HepG2 (cell line): ENCODE measurements around the gene ADAMTSL3.

Experiments
- CEBPB ChIP-seq: IDR thresholded peaks from 2 replicates; pipeline ENCODE4 v1.6.1; 2011; ENCODE audit warnings: low read depth, low read length, improper control_type of control experiment, borderline replicate concordance
- ETV6 ChIP-seq: sonication (generic); formaldehyde crosslinking; conservative IDR thresholded peaks from 2 replicates; pipeline ENCODE4 v1.4.0; 2020; ENCODE audit warnings: missing genetic modification reagents
- KLF16 ChIP-seq, 2 experiments: sonication (generic) in 1 of 2; formaldehyde crosslinking in 1 of 2; IDR thresholded peaks; 2 replicates each; pipeline versions ENCODE4 v1.6.1 to v1.8.0; 2016 to 2023; ENCODE audit warnings: missing genetic modification reagents in 2 of 2, missing compliant biosample characterization in 1 of 2
- MXD3 ChIP-seq: IDR thresholded peaks from 2 replicates; pipeline ENCODE4 v1.6.1; 2016; ENCODE audit warnings: mild to moderate bottlenecking, missing biosample characterization, missing genetic modification reagents
- POLR2A ChIP-seq, 2 experiments: IDR thresholded peaks; 2 replicates each; pipeline ENCODE4 v1.6.1; 2011; ENCODE audit warnings: low read depth in 2 of 2, low read length in 2 of 2, mild to moderate bottlenecking in 1 of 2, moderate library complexity in 1 of 2; ENCODE audit not compliant: insufficient read depth in 1 of 2
- TCF7L2 ChIP-seq: IDR thresholded peaks from 2 replicates; pipeline ENCODE4 v1.6.1; 2011; ENCODE audit warnings: mild to moderate bottlenecking, low read depth, low read length, moderate library complexity
- ZBTB39 ChIP-seq: sonication (generic); formaldehyde crosslinking; IDR thresholded peaks from 2 replicates; pipeline ENCODE4 v1.5.0; 2020; ENCODE audit warnings: missing genetic modification reagents
- ZNF121 ChIP-seq: sonication (generic); formaldehyde crosslinking; IDR thresholded peaks from 2 replicates; pipeline ENCODE4 v1.5.0; 2020; ENCODE audit warnings: mild to moderate bottlenecking, missing genetic modification reagents
- TF ChIP-seq, protein P1 (sequence below): IDR thresholded peaks from 2 replicates; pipeline ENCODE4 v1.4.0; 2020; ENCODE audit warnings: mild to moderate bottlenecking, missing genetic modification reagents
- TF ChIP-seq, protein P2 (sequence below): sonication (generic); formaldehyde crosslinking; IDR thresholded peaks from 2 replicates; pipeline ENCODE4 v1.5.0; 2020; ENCODE audit warnings: mild to moderate bottlenecking, missing genetic modification reagents

- TF ChIP-seq KLF16 (CRISPR knock-in tag; IDR thresholded peaks at IDR 0.05) (no peak), CEBPB (no peak), ETV6 (CRISPR knock-in tag) (no peak), TCF7L2 (no peak), POLR2A (IDR thresholded peaks at IDR 0.05; ENCODE audit: insufficient read depth in 1 of 2, low read depth in 2 of 2, low read length in 2 of 2) (no peak), MXD3 (CRISPR knock-in tag) (no peak), ZBTB39 (CRISPR knock-in tag) (no peak), ZNF121 (CRISPR knock-in tag) (no peak)
- TF ChIP-seq, protein P1, sequence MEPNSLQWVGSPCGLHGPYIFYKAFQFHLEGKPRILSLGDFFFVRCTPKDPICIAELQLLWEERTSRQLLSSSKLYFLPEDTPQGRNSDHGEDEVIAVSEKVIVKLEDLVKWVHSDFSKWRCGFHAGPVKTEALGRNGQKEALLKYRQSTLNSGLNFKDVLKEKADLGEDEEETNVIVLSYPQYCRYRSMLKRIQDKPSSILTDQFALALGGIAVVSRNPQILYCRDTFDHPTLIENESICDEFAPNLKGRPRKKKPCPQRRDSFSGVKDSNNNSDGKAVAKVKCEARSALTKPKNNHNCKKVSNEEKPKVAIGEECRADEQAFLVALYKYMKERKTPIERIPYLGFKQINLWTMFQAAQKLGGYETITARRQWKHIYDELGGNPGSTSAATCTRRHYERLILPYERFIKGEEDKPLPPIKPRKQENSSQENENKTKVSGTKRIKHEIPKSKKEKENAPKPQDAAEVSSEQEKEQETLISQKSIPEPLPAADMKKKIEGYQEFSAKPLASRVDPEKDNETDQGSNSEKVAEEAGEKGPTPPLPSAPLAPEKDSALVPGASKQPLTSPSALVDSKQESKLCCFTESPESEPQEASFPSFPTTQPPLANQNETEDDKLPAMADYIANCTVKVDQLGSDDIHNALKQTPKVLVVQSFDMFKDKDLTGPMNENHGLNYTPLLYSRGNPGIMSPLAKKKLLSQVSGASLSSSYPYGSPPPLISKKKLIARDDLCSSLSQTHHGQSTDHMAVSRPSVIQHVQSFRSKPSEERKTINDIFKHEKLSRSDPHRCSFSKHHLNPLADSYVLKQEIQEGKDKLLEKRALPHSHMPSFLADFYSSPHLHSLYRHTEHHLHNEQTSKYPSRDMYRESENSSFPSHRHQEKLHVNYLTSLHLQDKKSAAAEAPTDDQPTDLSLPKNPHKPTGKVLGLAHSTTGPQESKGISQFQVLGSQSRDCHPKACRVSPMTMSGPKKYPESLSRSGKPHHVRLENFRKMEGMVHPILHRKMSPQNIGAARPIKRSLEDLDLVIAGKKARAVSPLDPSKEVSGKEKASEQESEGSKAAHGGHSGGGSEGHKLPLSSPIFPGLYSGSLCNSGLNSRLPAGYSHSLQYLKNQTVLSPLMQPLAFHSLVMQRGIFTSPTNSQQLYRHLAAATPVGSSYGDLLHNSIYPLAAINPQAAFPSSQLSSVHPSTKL (CRISPR knock-in tag), result no peak
- TF ChIP-seq, protein P2, sequence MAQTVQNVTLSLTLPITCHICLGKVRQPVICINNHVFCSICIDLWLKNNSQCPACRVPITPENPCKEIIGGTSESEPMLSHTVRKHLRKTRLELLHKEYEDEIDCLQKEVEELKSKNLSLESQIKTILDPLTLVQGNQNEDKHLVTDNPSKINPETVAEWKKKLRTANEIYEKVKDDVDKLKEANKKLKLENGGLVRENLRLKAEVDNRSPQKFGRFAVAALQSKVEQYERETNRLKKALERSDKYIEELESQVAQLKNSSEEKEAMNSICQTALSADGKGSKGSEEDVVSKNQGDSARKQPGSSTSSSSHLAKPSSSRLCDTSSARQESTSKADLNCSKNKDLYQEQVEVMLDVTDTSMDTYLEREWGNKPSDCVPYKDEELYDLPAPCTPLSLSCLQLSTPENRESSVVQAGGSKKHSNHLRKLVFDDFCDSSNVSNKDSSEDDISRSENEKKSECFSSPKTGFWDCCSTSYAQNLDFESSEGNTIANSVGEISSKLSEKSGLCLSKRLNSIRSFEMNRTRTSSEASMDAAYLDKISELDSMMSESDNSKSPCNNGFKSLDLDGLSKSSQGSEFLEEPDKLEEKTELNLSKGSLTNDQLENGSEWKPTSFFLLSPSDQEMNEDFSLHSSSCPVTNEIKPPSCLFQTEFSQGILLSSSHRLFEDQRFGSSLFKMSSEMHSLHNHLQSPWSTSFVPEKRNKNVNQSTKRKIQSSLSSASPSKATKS (CRISPR knock-in tag), result no peak
Observed at GRCh38 chr15:83653639-83654378, at the start of gene ADAMTSL3.
